ENCODE data around the gene NXNL1. TPM values are rescaled to one million over a fixed set of nuclear protein-coding genes. Genes with fewer than 3 reads are reported as not detected.

The NXNL1 gene
- polyA plus RNA-seq, 3 donors, result not detected

DNA sequence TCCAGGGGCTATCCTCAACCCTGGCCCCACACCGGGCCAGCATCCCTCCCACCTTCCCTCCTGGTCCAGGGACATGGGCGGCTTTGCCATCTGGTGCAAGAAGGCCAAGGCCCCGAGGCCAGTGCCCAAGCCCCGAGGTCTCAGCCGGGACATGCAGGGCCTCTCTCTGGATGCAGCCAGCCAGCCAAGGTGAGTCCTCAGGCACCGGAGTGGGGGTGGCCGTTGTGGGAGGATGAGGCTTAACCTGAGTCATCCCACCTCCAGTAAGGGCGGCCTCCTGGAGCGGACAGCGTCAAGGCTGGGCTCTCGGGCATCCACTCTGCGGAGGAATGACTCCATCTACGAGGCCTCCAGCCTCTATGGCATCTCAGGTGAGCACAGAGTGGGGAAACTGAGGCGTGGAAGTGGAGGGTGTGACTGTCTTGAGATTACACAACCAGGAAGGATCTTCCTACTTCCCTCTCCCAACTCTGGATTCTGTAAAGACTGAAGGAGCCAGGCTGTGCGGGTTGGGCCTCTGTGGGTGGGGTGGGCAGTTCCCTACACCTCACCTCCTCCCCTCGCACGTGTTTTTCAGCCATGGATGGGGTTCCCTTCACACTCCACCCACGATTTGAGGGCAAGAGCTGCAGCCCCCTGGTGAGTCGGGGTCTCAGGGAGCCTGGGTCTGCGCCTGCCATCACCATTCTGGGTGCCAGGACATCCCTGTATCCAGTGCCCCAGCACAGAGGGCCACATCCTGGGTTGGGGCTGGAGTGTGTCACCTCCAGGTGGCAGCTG, 37.1 kb downstream of the NXNL1 start:
- no peak for DNase-seq (ENCODE audit: low read depth in 3 of 3, low spot score in 2 of 3)

DNA sequence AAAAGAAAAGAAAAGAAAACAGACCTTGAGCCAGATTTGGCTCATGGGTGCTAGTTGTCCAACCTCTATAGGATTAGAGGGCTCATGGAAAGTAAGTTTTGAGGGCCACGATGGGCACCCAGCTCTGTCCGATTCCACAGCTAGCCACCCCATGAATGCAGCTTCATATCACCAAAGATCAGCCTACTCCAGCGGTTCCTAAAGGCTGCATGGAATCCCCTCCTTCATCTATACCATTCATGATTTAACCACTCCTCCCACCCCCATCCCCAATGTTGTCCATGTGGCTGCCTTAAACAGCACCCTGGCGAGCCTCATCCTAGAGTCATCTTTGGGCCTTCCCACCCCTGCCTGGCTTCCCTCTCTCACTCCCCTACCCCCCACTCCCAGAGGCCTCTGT, 38.8 kb downstream of the NXNL1 start:
- no peak for DNase-seq (ENCODE audit: low read depth in 3 of 3, low spot score in 2 of 3)

DNA sequence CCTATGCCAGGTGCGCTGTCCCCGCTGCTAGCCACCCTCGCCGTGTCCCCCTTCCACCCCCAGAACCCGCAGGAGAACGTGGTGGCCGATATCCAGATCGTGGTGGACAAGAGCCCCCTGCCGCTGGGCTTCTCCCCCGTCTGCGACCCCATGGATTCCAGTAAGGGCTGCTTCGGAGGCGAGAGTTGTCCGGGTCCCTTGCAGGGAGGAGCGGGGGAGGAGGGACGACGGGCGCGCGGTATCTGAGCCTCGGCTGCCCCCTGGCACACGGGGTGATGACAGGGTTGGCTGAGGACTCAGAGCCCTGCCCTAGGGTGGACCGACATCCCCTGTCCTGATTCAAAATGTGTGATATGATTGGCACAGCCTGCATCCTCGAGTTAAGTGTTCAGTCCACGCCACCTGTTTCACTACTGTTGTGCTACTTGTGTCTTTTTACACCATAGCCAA, 40.2 kb downstream of the NXNL1 start:
- no peak for DNase-seq (ENCODE audit: low read depth in 3 of 3, low spot score in 2 of 3)

DNA sequence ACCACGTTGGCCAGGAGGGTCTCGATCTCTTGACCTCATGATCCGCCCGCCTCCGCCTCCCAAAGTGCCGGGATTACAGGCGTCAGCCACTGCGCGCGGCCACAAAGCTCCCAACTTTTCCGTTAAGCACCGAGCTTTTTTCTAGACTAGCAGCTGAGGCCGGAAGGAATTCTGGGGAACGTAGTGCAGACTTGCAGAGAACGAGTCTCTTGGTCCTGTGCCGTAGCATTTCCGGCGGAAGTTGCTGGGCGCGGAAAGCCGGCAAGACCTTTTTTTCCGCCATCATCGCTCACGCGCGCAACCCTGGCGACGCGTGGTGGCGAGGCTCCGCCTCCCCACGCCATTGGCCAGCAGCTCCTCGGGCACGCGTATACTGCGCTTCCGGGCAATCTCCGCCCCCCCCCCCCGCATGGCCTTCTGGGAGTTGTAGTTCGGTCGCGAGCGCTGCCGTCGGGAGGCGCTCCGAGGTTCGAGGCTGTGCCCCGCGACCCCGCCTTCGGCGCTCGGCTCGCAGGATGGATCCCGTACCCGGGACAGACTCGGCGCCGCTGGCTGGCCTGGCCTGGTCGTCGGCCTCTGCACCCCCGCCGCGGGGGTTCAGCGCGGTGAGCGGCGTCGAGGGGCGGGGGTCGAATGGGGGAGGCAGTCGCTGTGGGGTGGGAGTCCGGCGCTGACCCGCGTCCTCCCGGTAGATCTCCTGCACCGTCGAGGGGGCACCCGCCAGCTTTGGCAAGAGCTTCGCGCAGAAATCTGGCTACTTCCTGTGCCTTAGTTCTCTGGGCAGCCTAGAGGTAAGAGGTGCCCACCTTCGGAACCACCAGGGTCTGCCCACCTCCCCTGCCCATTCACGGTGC, 40.9 kb downstream of the NXNL1 start, which contains the start of gene MVB12A:
MVB12A (plus strand) TSS at position 427 of the 854 bp plus-strand sequence; CDS start at position 516, 89 bp downstream.
- DNase-seq (ENCODE audit: low read depth in 3 of 3, low spot score in 2 of 3), result peak; percentile 98 to 99 (median 98)

DNA sequence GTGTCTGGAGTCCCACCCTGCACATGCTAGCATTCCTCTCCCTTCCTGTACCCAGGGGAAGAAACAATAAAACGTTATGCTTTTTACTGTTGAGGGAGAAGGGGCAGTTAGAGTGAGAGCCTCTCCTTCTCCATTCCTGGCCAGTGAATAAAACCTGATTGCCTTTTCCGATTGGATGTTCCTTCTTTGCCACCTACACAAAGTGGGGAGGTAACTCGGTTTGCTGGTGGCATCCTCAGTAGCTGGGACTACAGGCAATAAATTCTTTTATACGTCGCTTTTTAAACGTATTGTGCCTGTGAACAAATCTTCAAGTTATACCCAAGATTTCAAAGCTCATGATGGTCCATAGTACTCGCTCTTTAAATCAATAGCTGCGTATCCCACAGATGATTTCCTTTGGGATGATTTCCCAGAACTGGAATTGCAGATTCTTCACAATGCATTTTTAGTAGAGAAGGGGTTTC, 41.5 kb downstream of the NXNL1 start:
- DNase-seq (ENCODE audit: low read depth in 3 of 3, low spot score in 2 of 3), result no peak

DNA sequence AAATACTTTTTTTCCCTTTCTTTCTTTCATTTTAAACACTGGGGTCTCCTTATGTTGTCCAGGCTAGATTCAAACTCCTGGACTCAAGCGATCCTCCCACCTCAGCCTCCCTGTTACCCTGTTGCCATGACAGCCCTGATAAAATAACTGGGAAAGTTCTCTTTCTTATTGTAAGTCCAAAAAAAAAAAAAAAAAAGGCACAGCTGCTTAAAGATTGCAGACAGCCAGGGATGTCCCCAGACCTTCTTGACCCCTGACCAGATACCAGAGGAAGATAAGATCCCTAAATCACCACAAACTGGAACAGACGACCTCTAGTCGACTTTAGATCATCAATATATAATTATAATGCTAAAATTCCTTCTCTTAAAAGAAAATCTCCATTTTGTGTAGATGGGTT, 42.0 kb downstream of the NXNL1 start:
- DNase-seq (ENCODE audit: low read depth in 3 of 3, low spot score in 2 of 3), result no peak

DNA sequence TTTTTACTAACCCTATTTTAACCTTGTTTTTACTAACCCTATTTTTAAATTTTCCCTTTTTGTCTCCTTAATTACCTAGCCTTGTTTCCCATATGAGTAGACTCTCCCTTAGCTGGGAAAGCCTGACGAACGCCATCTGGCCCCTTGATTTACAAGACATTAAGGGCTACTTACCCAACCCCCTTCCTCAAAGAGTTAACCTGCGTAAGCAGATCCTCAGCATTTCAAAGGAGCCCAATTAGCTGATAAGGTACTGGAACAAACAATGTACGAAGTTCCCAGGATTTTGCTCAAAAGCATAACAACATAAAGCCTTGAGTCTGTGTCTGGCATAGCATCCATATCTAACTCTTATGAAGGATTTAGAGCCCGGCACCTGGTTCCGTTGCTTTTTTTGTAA, 45.6 kb downstream of the NXNL1 start:
- DNase-seq (ENCODE audit: low read depth in 3 of 3, low spot score in 2 of 3), result no peak

DNA sequence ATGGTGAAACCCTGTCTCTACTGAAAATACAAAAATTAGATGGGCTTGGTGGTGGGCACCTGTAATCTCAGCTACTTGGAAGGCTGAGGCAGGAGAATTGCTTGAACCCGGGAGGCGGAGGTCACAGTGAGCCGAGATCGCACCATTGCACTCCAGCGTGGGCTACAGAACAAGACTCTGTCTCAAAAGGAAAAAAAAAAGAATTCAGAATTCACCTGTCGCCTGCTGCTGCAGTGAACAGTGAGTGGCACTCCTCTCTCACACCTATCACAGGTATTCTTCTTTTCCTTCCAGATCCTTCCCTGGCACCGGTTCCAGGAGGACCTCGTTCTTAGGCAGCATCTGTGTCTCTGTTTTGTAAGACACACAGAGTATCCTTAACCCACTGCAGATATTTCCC, 46.6 kb downstream of the NXNL1 start:
- no peak for DNase-seq (ENCODE audit: low read depth in 3 of 3, low spot score in 2 of 3)

DNA sequence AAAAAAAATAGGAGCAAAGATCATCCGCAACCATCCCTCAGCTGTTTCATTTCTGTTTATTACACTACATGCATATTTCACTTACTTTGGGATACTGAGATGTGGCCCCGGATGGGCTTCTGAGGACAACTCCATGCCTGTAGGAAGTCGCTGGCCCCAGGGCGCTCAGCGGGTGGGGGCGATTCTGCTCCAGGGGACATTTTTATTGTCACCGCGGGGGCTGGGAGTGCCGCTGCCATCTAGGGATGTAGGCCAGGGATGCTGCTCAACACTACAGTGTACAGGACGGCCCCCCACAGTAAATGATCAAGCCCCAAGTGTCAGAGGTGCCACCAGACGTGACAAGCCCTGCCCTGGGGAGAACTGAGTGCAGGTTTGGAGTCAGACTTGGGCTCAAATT, 48.9 kb downstream of the NXNL1 start:
- DNase-seq (ENCODE audit: low read depth in 3 of 3, low spot score in 2 of 3), result no peak

DNA sequence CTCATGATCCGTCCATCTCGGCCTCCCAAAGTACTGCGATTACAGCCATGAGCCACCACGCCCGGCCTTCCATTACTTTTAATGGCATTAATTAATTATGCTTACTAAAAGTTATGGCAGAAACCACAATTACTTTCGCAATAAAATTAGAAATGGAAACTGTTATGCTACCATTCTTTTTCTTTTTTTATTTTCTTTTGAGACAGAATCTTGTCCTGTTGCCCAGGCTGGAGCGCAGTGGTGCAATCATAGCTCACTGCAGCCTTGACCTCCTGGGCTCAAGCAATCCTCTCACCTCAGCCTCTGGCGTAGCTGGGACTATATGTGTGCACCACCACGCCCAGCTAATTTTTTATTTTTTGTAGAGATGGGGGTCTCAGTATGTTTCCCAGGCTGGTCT, 50.7 kb downstream of the NXNL1 start:
- no peak for DNase-seq (ENCODE audit: low read depth in 3 of 3, low spot score in 2 of 3)

DNA sequence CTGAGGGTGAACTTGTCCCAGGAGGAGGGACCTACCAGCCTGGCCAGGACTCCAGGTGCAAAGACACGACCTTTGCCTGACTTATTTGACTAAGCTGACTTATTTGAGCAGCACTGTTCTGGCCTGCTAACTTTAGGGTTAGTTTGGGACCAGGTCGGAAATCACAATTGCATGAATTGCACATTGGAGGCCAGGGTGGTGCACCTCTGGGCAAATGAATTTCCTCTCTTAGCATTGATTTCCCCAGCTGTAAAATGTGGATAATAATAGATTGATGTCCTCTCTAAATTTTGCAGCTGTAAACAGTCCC, 53.9 kb downstream of the NXNL1 start:
- no peak for DNase-seq (ENCODE audit: low read depth in 3 of 3, low spot score in 2 of 3)

DNA sequence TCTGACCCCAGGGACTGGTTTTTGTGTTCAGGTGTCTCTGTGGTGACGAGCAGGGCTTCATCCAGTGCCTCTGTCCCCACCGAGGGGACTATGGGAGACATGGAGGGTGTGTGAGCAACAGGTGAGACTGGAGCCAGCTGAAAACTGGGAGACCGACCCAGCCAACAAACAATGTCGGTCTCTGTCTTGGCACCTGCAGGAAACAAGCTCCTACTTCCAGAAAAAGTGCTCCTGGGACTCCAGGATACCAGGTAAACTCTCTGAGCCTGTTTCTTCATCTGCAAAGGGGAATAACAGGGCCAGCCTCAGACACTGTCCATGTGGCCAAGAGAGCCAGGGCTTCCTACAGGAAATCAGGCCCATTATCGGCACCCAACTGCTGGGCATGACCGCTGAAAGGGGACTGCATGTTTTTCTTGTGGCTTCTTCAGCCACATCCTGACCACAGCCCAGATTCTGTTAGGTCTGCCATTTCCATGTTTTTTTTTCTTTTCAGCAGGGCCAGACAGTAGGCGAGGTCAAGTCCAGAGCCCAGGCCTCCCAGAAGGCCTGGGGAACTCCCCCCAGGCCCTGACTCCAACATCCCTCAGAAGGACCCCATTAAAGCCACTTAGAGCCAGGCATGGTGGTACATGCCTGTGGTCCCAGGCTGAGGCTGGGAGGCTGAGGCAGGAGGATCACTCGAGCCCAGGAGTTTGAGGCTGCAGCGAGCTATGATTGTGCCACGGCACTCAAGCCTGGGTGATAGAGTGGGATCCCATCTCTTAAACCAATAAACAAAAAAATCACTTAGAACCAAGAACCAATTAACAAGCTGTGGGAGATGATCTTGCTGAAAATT, 54.5 kb downstream of the NXNL1 start:
- no peak for DNase-seq (ENCODE audit: low read depth in 3 of 3, low spot score in 2 of 3)

Other genes starting within 250 kb of the NXNL1 start
- gene USE1, start 245.6 kb downstream of the NXNL1 start, polyA plus RNA-seq (ENCODE audit: insufficient read length in 3 of 3), result 10 to 100 TPM; 21.6 to 24.2 (median 22.2) TPM
- 10 to 100 TPM; 15.7 to 20.1 (median 17.9) TPM for gene OCEL1, start 234.7 kb downstream of the NXNL1 start, polyA plus RNA-seq (ENCODE audit: insufficient read length in 3 of 3)
- gene NR2F6, start 215.0 kb downstream of the NXNL1 start, polyA plus RNA-seq (ENCODE audit: insufficient read length in 3 of 3), result 10 to 100 TPM; 29.4 to 41.9 (median 34.2) TPM
- gene USHBP1, start 196.2 kb downstream of the NXNL1 start, polyA plus RNA-seq (ENCODE audit: insufficient read length in 3 of 3), result 1 to 10 TPM; 4.6 to 6.1 (median 5.4) TPM
- 100 to 1,000 TPM in 1 of 3 donors, 10 to 100 TPM in 2; 94.8 to 113 (median 97.1) TPM for gene BABAM1, start 193.5 kb downstream of the NXNL1 start, polyA plus RNA-seq (ENCODE audit: insufficient read length in 3 of 3)
- gene ANKLE1, start 179.0 kb downstream of the NXNL1 start, polyA plus RNA-seq (ENCODE audit: insufficient read length in 3 of 3), result under 1 TPM; 0.44 to 0.83 (median 0.65) TPM
- 1 to 10 TPM; 6.6 to 8.5 (median 7.0) TPM for gene ABHD8, start 157.5 kb downstream of the NXNL1 start, polyA plus RNA-seq (ENCODE audit: insufficient read length in 3 of 3)
- gene MRPL34, start 155.1 kb downstream of the NXNL1 start, polyA plus RNA-seq (ENCODE audit: insufficient read length in 3 of 3), result 10 to 100 TPM; 44.9 to 55.7 (median 51.8) TPM
- 10 to 100 TPM; 29.3 to 37.7 (median 32.5) TPM for gene DDA1, start 151.4 kb downstream of the NXNL1 start, polyA plus RNA-seq (ENCODE audit: insufficient read length in 3 of 3)
- 1 to 10 TPM; 7.2 to 9.7 (median 7.8) TPM for gene ANO8, start 126.1 kb downstream of the NXNL1 start, polyA plus RNA-seq (ENCODE audit: insufficient read length in 3 of 3)
- gene GTPBP3, start 123.4 kb downstream of the NXNL1 start, polyA plus RNA-seq (ENCODE audit: insufficient read length in 3 of 3), result 10 to 100 TPM; 13.9 to 17.3 (median 15.7) TPM
- 100 to 1,000 TPM; 167 to 179 (median 177) TPM for gene PLVAP, start 83.6 kb downstream of the NXNL1 start, polyA plus RNA-seq (ENCODE audit: insufficient read length in 3 of 3)
- 1 to 10 TPM in 1 of 3 donors, under 1 TPM in 2; 0.59 to 1.2 (median 0.83) TPM for gene CCDC194, start 66.7 kb downstream of the NXNL1 start, polyA plus RNA-seq (ENCODE audit: insufficient read length in 3 of 3)
- gene BST2, start 55.3 kb downstream of the NXNL1 start, polyA plus RNA-seq (ENCODE audit: insufficient read length in 3 of 3), result 100 to 1,000 TPM; 102 to 160 (median 151) TPM
- gene MVB12A, start 40.9 kb downstream of the NXNL1 start, polyA plus RNA-seq (ENCODE audit: insufficient read length in 3 of 3), result 10 to 100 TPM; 47.2 to 53.0 (median 52.7) TPM
- 1 to 10 TPM; 1.9 to 3.1 (median 2.1) TPM for gene TMEM221, start 12.3 kb downstream of the NXNL1 start, polyA plus RNA-seq (ENCODE audit: insufficient read length in 3 of 3)
- gene SLC27A1, start 9.6 kb upstream of the NXNL1 start, polyA plus RNA-seq (ENCODE audit: insufficient read length in 3 of 3), result 10 to 100 TPM in 2 of 3 donors, 1 to 10 TPM in 1; 9.7 to 10.8 (median 10.3) TPM
- 10 to 100 TPM; 50.1 to 60.6 (median 50.9) TPM for gene PGLS, start 50.7 kb upstream of the NXNL1 start, polyA plus RNA-seq (ENCODE audit: insufficient read length in 3 of 3)
- gene COLGALT1, start 94.7 kb upstream of the NXNL1 start, polyA plus RNA-seq (ENCODE audit: insufficient read length in 3 of 3), result 10 to 100 TPM; 43.3 to 47.5 (median 43.7) TPM
- under 1 TPM; 0.10 to 0.28 (median 0.16) TPM for gene UNC13A, start 227.4 kb upstream of the NXNL1 start, polyA plus RNA-seq (ENCODE audit: insufficient read length in 3 of 3)

Measured in right renal cortex interstitium (tissue), 3 donors.